LoVo (cell line): Measurements from ENCODE around the gene TRPM3.
A peak's percentile ranks its signal among the peaks of the same experiment; 100 is the strongest.

Experiments used
- DNase-seq: peaks from one replicate; pipeline ENCODE4 v3.0.0-alpha.2; 2016; ENCODE audit warnings: low spot score

The TRPM3 gene

GRCh38 chr9:70607926-70608325 is 513.5 kb downstream of the TRPM3 start:
- DNase-seq, result no peak

GRCh38 chr9:70607329-70607728 is 514.1 kb downstream of the TRPM3 start:
- DNase-seq, result no peak

DNA sequence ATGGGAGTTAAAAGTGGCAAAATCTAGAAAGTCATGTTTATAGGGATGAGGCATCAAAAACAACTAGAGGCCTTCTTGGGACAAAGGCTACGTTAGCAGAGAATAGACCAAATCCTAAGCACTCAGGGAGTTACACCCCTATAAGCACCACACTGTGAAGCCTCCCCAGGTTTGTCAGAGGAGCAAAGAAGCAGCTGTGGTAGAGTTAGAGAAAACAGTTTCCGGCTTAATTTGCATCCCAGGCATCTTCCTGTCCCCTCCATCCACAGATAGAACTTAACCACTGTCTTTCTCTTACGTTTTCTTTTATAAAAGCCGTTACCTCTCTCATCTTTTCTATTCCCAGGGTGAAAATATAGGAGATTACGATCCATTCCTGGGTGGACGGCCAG is 518.4 kb downstream of the TRPM3 start:
- no peak for DNase-seq

GRCh38 chr9:70602321-70603019 is 519.0 kb downstream of the TRPM3 start:
- peak; percentile 73 for DNase-seq

GRCh38 chr9:70601000-70601951 is 520.1 kb downstream of the TRPM3 start:
- DNase-seq, result peak; percentile 27

DNA sequence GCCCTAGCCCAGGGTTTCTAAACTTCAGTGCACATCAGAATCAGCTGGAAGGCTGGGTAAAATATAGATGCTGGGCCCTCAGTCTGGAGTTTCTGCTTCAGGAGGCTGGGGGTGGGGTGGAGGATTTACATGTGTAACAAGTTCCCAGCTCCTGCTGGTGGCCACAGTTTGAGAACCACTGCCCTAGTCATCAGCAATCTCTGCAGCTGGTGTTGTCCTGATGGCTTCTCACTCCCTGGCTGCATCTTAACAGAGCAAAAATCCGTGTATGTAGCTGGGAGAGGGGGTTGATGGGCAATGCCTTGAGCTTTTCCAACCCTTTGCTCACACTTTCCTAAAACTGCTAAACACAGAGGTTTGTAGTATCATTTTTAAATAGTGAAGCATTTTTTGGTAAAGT is 520.9 kb downstream of the TRPM3 start:
- no peak for DNase-seq

- no peak for DNase-seq
Observed at GRCh38 chr9:70597886-70598285, 523.5 kb downstream of the TRPM3 start.

DNA sequence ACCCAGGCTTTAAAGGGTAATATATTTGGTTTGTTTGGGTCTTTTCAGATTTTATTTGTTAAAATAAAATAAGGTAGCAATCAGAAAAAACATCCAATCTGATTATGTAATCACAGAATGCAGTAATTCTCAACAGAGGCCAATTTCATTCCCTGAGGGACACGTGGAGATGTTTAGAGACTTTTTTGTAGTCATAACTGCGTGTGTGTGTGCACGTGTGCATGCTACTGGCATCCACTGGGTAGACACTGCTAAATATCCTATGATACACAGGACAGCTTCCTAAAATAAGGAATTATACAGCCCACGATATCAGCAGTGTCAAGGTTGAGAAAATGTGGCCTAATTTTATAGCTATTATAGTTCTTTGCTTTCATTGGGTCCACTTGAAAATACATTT is 526.2 kb downstream of the TRPM3 start:
- no peak for DNase-seq

DNA sequence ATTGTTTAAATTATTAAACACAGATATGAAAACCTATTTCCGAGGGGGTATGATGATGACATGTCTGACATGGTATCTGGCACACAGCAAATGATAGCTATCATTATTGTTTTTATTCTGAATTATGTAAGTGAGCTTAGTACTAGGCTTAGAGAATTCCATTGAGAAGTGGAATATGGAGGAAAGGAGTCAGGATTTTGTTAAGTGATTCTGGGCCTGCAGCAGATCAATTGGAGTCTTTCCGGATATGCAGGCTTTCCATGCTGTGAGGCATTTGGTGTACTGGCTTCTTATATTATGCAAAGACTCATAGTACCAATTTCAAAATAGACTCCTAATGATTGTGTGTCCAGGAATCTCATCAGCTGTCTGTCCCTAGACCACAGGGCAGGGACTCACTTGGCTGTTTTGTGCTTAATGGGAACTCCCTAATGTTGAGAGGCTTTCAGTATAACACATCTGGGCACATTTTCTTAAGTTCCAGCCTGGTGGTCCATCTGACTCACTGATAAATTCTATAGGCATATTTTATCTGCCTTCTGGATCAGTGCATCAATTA is 527.0 kb downstream of the TRPM3 start:
- DNase-seq, result no peak

DNA sequence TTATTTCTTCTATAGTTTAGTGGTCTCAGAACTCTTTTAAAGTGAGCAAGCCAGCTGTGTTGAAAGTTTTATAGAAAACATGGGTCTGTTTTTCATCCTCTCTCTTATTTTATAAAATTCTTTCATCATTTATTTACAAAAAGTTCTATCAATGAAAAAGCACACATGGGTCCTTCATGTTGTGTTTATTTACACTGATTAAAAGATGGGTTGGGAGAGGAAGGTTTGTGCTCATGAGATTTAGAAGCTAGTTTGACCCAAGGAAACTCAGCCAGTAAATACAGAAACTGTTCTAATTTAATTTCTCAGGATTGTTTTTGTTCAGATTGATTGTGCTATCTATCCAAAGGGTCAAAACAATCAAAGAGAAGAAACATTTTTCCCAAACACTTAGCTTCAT is 528.2 kb downstream of the TRPM3 start:
- no peak for DNase-seq

- DNase-seq, result no peak
Observed at GRCh38 chr9:70590315-70590677, 531.1 kb downstream of the TRPM3 start.

GRCh38 chr9:70589571-70590314 is 531.7 kb downstream of the TRPM3 start:
- no peak for DNase-seq

GRCh38 chr9:70588999-70589398 is 532.4 kb downstream of the TRPM3 start:
- DNase-seq, result no peak

DNA sequence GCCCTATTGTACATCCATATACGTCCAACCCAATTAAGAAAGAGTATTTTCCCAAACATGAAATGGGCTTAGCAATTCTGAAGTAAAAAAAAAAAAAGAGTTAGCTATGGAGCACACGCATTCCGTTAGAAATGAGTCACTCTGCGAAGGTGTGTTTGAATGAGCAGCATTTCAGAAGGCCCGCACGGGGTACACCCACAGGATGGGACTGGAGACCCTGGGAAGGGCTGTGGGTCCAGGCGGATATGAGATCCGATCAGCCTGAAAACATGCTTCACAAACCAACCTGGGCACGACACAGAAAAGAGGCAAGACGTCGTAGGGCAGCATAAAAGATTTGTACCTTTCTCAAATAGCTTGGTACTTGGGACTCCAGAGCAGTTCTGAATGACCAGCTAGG is 533.0 kb downstream of the TRPM3 start:
- no peak for DNase-seq

DNA sequence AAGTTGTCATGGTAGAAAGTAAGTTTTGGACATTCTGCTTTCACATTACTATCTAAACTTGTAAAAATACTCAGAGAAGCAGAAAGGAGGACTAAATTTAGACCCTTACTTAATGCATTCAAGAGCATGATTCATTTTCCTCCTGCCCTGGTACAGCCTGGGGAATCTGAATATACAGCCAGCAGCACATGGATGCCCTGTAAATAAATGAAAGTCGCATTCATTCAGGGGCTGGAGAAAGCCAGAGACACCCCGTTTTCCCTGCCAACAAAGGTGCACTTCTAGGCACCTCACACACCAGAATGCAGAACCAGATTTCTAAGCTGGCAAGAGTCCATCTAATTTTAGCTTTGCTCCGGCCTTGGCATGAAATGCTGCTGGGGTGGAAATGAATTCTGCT is 534.2 kb downstream of the TRPM3 start:
- no peak for DNase-seq

DNA sequence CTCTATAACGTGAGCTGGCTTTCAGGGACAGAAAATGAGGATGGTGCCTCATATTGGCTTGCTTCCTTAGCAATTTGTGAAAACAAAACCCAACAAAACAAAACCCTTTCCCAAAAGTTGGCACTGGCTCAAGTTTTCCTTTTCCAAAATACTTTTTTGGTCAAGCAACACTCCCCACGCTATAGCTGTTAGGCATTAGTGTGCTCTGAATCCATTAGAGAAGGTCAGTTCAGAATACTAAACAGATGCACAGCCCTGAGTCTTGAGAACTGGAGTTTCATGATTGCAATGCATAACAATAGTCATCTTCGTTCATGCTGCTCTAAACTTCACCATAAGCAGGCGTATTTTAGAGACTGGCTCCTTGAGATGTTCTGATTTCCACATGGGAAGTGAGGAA is 534.9 kb downstream of the TRPM3 start:
- DNase-seq, result no peak

DNA sequence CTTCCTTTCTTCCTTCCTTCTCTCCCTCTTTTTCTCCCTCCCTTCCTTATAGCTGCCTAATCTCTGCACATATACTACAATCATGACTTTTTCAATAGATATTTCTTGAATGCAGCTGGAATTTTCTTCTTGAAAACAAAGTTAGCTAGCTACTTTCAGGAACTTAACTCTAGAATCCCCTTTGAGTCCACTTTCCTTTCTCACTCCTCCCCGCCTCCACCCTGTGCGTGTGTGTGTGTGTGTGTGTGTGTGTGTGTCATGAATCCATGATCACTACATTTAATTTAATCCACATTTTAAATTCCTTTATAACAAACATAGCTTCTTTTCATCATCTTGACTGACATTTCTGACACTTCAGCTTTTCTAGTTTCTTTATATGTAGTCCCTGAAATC is 539.5 kb downstream of the TRPM3 start:
- no peak for DNase-seq

DNA sequence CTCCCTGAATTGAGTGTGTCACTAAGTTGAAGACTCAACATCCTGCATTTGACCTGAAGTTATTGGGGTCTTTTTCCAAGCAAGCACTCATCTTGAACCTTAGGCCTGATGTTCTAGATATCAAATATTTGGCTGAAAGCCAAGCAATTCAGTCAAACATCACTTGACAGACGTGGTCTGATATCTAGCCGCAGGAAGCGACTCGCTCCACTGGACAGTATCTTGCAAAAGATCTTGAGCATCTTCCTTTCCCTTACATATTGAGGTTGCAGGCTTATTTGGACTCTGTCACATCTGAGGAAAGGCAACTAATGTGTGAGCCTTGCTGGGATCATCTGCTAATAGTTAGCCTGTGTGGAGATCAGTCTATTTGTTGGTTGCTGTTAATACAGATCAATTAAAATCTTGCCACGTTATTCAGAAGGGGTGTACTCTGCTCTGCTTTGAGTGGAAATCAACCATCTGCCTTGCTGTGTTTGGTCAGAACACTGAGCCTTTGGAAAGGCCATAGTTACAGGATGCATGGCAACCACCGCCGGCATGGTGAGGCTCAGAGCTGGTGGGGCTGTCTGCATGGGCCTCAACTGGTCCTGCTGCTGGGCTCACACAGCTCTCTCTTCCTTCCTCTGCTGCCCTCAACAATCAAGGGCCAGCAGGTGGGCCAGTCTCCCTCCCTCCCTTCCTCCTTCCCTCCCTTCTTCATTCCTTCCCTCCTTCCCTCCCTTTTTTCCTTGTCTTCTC is 540.0 kb downstream of the TRPM3 start:
- DNase-seq, result no peak

DNA sequence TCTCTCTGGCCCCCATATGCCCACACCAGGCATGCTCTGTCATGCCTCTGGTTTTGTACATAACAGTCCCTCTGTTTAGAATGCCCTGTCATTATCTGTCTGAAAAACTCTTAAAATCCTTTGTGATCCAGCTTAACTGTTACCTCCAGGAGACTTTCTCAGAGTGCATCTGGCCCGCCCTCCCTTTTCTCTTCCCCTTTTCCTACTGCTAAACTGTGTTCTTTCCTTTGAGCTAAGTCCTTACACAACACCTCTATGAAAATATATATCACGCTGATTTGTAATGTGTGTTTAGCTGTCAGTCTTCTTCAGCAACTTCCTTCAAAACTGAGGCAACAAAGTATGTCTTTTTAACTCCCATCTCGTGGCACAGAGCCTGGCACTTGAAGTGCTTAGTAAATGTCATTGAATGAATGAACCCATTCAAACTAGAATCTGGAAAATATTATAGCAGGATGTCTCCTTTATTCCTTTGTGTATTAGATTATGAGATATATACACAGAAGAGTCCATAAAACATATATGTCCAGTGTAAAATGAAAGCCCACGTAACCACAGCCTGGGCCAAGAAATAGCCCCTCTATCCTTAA is 540.7 kb downstream of the TRPM3 start:
- DNase-seq, result no peak

- no peak for DNase-seq
Observed at GRCh38 chr9:70579686-70580085, 541.7 kb downstream of the TRPM3 start.

DNA sequence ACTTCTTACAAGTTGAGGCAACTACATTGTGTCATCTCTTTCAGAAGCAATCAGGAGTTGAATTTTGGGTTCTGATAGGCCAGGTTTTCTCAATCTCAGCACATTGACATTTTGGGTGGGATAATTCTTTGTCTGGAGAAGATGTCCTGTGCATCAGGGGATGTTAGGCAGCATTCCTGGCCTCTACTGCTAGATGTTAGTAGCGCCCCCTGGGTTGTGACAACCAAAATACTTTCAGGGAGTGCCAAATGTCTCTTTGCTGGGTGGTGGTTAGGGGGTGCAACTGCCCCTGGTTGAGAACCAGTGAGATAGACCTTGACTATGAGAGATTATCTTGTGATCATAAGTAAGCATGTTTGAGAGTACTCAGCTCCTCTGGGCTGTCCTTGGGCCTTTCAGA is 542.7 kb downstream of the TRPM3 start:
- DNase-seq, result no peak
